HG02763 (cell line): ENCODE measurements around the gene CACNB4.

Experiments
- ATAC-seq: cut with Tn5 transposase; IDR thresholded peaks from one replicate; pipeline ENCODE4 v1.9.1; 2021; ENCODE audit warnings: mild to moderate bottlenecking, moderate library complexity; ENCODE audit not compliant: unreplicated experiment

CACNB4 gene

GRCh38 chr2:151977631-151978030, 121.2 kb downstream of the CACNB4 start:
- no peak for ATAC-seq

GRCh38 chr2:151976945-151977353, 121.9 kb downstream of the CACNB4 start:
- ATAC-seq: peak; percentile 87

- ATAC-seq: no peak
Measured at GRCh38 chr2:151975460-151976414, 123.1 kb downstream of the CACNB4 start.

GRCh38 chr2:151974988-151975387, 123.9 kb downstream of the CACNB4 start:
- ATAC-seq: no peak

- ATAC-seq: no peak
Measured at GRCh38 chr2:151973901-151974199, 125.0 kb downstream of the CACNB4 start.

DNA sequence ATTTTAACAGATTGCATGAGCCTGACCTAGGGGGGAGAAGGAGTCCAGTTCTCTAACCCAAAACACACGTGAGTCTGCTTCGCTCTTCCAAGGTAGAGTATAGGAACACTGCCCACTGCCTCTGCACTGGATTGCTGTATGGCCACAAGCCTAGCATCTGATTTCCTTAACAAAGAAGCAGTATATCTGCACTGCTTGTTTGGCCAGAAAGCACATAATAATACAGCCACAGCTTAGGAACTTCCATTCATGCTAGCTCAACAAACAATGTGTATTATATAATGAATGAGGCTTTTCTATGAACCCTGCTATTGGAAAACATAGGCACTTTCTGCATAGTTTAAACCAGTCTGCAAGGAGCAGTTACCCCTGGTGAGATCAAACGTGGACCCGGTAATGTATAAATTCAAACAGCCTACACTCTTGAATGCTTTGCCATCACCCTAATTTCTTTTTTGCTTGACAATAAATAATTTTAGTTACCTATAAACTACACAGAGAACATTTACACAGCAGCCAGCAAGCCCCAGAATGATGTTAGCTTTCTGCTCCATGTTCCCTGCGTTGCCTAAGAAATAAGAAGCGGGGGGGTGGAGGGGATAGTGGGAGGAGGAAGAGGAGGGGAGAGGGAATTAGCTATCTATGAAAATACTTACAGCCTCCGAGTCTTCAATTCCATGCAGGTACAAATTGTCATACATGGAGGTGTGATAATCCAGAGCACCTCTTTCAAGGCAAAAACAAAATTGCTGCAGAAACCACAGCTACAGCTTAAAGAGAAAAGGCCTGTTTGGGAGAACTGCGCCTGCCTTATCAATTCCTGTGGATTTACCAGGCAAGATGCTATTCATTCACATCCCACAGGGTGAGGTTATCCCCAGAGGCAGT, 125.6 kb downstream of the CACNB4 start:
- ATAC-seq: no peak

GRCh38 chr2:151972241-151973012, 126.4 kb downstream of the CACNB4 start:
- ATAC-seq: no peak

DNA sequence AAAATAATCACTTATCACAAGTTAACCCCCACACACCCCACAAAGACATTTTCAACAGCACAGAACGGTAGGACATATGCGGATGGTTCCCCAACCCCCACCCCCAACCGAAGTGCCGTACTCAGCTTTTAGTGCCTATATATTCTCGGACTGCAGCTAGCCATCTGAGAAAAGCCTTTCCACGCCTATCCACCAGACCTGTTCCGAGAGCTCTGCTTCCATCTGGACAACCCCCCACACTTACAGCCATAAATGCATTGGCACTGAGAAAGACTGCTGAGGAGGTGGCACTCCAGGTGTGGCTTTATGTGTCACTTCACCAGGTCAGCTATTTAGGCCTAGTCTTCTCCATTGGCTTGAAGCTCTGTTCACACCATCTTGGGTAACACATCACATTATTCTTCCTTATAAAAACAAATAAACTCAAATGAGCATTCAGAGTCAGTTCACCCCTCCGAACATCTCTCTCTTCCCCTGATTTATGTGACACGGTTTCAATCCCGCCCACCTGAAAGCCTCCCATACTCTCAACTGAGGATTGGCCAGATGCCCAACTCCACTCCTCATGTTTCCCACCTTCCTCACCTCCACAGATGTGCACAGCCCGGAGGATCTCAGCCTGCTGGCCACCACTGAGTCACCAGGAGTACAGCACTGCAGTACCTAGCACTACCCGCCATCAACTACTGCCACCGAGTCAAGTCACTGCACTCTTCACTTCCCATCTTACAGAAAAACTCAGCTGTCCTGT, 127.4 kb downstream of the CACNB4 start:
- ATAC-seq: no peak

GRCh38 chr2:151968770-151969470, 129.9 kb downstream of the CACNB4 start:
- ATAC-seq: no peak

DNA sequence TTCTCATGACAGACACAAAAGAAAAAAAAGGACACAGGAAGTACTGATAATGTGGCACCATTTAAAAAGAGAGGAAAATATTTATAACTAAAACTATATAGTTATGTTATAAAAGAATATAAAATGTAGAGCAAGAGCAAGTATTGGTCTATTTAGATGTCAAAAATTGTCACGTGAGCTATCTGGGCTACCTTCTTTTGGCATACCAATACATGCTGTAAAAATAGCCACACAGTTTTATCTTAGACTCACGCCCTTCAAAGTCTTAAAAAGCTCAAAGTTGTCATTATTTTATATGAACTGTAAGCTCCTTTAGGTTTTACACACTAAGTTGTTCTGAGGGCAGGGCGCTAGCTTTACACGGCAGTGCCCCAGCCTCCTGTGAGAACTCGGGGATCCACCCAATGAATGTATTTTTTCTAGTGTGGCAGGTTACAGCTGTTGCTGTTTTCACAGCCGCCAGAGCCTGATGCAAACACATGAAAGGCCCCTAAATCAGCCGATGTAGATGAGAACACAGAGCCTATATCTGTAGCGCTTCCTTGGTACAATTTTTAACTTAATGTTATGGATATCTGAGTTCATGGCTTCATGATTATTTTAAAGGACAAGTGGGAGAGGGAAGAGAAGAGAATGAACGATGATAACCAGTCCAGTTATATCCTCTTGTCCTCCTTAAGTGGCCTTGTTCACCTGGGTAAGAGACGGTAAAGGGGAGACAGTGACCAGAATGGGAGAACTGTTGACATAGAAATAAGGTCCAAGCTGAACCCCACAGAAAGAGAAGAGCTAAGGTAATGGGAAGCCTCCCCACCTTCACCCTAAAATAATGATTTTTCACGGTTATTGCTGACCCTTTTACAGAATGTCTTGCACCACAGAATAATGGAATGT, 130.8 kb downstream of the CACNB4 start:
- no peak for ATAC-seq

GRCh38 chr2:151965884-151966283, 133.0 kb downstream of the CACNB4 start:
- no peak for ATAC-seq

- ATAC-seq: no peak
Measured at GRCh38 chr2:151961558-151961957, 137.3 kb downstream of the CACNB4 start.

- ATAC-seq: no peak
Measured at GRCh38 chr2:151959238-151959637, 139.6 kb downstream of the CACNB4 start.

- ATAC-seq: no peak
Measured at GRCh38 chr2:151953467-151953866, 145.4 kb downstream of the CACNB4 start.

DNA sequence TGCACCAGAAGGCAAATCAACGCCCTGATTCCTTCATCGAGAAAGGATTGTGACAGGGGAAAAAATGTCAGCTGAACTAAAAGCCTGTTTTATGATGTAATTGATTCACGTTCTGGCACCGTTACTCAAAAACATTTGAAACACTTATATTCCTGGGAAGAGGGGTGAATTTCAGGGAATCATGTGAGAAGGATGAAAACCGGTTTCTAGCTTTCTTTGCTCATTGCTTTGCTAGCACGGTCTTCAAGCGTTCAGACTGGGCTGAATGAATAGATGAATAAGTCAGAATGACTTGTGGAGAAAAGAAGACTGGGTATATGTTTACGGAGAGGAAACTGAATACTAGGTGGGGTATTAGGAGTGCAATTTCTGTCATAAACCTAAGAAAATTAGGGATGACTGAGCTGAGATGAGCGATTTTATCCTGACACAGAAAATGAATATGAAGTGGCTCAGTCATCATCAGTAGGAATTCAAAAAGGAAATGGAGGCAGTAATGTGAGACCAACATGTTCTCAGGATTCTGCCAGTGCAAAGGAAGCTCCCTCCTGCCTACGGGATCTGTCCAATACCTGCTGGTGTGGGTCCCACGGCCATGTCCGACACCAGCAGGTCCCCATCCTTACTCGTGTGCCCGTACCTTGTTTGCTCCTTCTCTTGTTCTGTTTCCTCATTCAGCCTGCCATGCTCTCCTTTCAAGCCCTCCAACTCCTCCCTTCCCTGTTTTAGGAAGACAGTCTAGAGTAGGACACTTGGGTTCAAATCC, 146.0 kb downstream of the CACNB4 start:
- ATAC-seq: no peak

DNA sequence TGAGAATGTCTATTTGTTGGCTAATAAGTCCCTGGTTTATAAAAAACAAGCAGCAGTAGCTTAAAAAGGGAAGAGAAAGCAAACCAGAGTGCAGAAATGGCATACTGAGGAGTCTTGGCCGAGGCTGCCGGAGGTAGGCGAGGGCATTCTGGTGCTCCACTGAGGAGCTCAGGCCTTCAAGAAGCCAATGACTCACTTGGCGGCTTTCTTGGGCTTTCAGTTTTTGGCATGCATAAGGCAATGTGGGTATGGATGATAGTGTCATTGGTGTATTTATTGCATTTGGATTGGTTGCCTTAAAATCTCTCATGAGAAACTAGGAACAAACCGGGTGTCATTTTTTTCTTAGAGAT, 151.1 kb downstream of the CACNB4 start:
- no peak for ATAC-seq

DNA sequence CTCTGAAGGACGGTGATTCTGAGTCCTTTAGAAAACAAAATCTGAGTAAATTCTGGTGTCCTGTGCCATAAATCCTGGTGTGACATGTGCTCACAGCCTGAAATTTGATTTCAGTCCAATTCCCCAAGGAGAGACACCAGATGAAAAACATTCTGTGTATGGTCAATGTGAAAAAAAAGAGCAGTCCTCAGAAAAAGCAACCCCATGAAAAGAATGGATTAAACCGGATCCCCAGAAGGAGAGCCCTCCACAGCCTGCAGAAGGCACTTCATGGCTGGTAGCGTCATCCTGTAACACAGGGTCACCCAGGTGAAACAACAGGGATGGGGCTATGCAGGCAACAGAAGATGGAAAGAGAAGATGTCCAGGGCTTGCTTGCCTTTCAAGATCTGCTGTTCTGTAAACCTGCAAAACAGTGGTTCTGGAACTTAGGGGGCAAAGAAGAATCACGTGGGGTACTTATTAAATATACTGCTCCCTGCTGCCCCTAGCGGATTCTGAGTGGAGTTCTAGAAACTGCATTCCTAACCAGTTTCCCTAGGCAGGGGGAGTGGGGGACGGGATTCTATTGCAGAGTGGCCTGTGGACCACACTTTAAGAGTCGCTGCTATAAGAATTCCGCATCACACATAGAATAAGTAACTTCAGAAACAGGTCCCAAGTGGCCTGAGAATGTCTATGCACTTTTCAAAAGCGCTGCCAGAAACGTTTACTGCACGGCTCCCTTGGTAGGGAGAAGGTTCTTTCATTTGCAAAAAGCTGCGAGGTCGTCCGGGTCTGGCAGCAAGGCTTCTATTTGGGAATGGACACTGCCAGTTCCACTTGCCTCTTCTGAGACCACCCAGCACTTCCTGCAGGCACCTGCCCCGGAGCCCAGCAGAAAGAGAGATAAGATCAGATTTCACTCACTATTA, 151.7 kb downstream of the CACNB4 start:
- ATAC-seq: no peak
